Lower leg skin (tissue), 3 donors: ENCODE data around the gene DBF4B.
"Not testable (repeated sequence)": the region's sequence is repeated elsewhere in the genome, so short reads cannot be mapped to it uniquely, and the experiment has no call there.

Source experiments
- CTCF ChIP-seq, 3 donors: fragments of 450-650 bp; IDR thresholded peaks; one replicate each; pipeline ENCODE4 v1.5.1; 2016; ENCODE audit warnings: antibody characterized with exemption in 3 of 3, mild to moderate bottlenecking in 3 of 3, moderate library complexity in 2 of 3
- POLR2A ChIP-seq, 2 donors: fragments of 450-650 bp; IDR thresholded peaks; one replicate each; pipeline ENCODE4 v1.6.1; 2016 to 2017; ENCODE audit warnings: antibody characterized with exemption in 2 of 2, mild to moderate bottlenecking in 1 of 2, moderate library complexity in 1 of 2

- not testable (repeated sequence) for TF ChIP-seq CTCF, POLR2A (IDR thresholded peaks at IDR 0.05)
Observed at GRCh38 chr17:44683303-44683702, 25.2 kb upstream of the DBF4B start.
